Activated T-cell treated with anti-CD3 and anti-CD28 coated beads, Interleukin-2, amount 50 U/mL, for 24 hours (primary cell): ENCODE data around the gene TEX14.
"Not testable (repeated sequence)": the region's sequence is repeated elsewhere in the genome, so short reads cannot be mapped to it uniquely, and the experiment has no call there.

Experiments
- DNase-seq: peaks from one replicate; pipeline ENCODE4 v3.0.0-alpha.2; 2020
- H3K27ac Mint-ChIP-seq: 2 replicates; pipeline ENCODE4 v1.8.0; 2020; ENCODE audit warnings: mild to moderate bottlenecking, mixed read lengths
- H3K27me3 Mint-ChIP-seq: 2 replicates; pipeline ENCODE4 v1.8.0; 2020; ENCODE audit warnings: mixed read lengths
- H3K36me3 Mint-ChIP-seq: 2 replicates; pipeline ENCODE4 v1.8.0; 2020; ENCODE audit warnings: low read depth, mixed read lengths
- H3K4me1 Mint-ChIP-seq: 2 replicates; pipeline ENCODE4 v1.8.0; 2020; ENCODE audit warnings: low read depth, mixed read lengths
- H3K4me3 Mint-ChIP-seq: 2 replicates; pipeline ENCODE4 v1.8.0; 2020; ENCODE audit warnings: mild to moderate bottlenecking, moderate library complexity, mixed read lengths
- H3K9me3 Mint-ChIP-seq: 2 replicates; pipeline ENCODE4 v1.8.0; 2020; ENCODE audit warnings: mixed read lengths

Gene TEX14

GRCh38 chr17:58702708-58703107, 10.9 kb upstream of the TEX14 start:
- Mint-ChIP-seq H3K9me3 (no peaks in the 10 kb centered on the region), H3K27ac (peak overlapping the region; percentile 86), H3K4me3 (no peak overlapping the region), H3K4me1 (peaks cover 35% of the 10 kb centered on the region), H3K36me3 (peaks cover 61% of the 10 kb centered on the region), H3K27me3 (no peaks in the 10 kb centered on the region)
- DNase-seq, result no peak

- no peak for DNase-seq
- Mint-ChIP-seq H3K27ac (peak overlapping the region; percentile 86), H3K36me3 (peaks cover 60% of the 10 kb centered on the region), H3K27me3 (no peaks in the 10 kb centered on the region), H3K4me3 (no peak overlapping the region), H3K4me1 (peaks cover 35% of the 10 kb centered on the region), H3K9me3 (no peaks in the 10 kb centered on the region)
These were observed 10.2 kb upstream of the TEX14 start for GRCh38 chr17:58702045-58702476.

DNA sequence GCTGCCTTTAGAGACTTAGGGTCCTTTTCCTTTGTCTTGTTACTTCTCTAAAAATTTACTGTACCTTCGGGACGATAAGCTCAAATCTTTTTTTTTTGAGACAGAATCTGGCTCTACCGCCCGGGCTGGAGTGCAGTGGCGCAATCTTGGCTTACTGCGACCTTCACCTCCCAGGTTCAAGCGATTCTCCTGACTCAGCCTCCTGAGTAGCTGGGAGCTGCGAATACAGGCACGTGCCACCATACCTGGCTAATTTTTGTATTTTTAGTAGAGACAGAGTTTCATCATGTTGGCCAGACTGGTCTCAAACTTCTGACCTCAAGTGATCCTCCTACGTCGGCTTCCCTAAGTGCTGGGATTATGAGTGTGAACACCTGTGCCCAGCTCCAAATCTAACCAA, 7.9 kb upstream of the TEX14 start:
- H3K4me1 Mint-ChIP-seq, result peaks cover 31% of the 10 kb centered on the region
- no peaks in the 10 kb centered on the region for H3K9me3 Mint-ChIP-seq
- no peak for DNase-seq
- H3K4me3 Mint-ChIP-seq, result no peak overlapping the region
- no peak overlapping the region for H3K27ac Mint-ChIP-seq
- H3K36me3 Mint-ChIP-seq, result peaks cover 64% of the 10 kb centered on the region
- H3K27me3 Mint-ChIP-seq, result no peaks in the 10 kb centered on the region

GRCh38 chr17:58694826-58695225, 3.0 kb upstream of the TEX14 start:
- DNase-seq, result no peak
- Mint-ChIP-seq H3K36me3 (peaks cover 54% of the 10 kb centered on the region), H3K27ac (no peak overlapping the region), H3K4me3 (peak overlapping the region; percentile 59), H3K9me3 (no peaks in the 10 kb centered on the region), H3K27me3 (no peaks in the 10 kb centered on the region), H3K4me1 (peaks cover 31% of the 10 kb centered on the region)

DNA sequence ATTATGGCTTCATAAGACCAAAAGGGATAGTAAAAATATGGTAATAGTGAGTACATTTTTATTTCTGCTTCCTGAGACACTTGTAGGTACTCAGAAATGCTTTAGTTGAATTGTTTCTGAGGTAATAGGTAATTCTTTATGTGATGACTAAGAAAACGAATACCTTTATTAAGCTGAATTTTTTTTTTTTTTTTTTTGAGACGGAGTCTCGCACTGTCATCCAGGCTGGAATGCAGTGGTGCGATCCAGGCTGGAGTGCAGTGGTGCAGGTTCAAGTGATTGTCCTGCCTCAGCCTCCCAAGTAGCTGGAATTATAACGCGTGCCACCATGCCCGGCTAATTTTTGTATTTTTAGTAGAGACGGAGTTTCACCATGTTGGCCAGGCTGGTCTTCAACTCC, 2.5 kb upstream of the TEX14 start:
- Mint-ChIP-seq H3K27ac (no peak overlapping the region), H3K27me3 (no peaks in the 10 kb centered on the region), H3K4me1 (peaks cover 31% of the 10 kb centered on the region), H3K9me3 (no peaks in the 10 kb centered on the region), H3K36me3 (peaks cover 49% of the 10 kb centered on the region), H3K4me3 (peak overlapping the region; percentile 96)
- DNase-seq, result no peak

GRCh38 chr17:58693751-58694150, 1.9 kb upstream of the TEX14 start:
- Mint-ChIP-seq H3K27ac (peak overlapping the region; percentile 97), H3K36me3 (peaks cover 46% of the 10 kb centered on the region), H3K4me3 (peak overlapping the region; percentile 96), H3K9me3 (no peaks in the 10 kb centered on the region), H3K27me3 (no peaks in the 10 kb centered on the region), H3K4me1 (peaks cover 31% of the 10 kb centered on the region)
- no peak for DNase-seq

GRCh38 chr17:58693208-58693607, 1.4 kb upstream of the TEX14 start:
- Mint-ChIP-seq H3K36me3 (peaks cover 46% of the 10 kb centered on the region), H3K9me3 (no peaks in the 10 kb centered on the region), H3K4me1 (peaks cover 31% of the 10 kb centered on the region), H3K27me3 (no peaks in the 10 kb centered on the region), H3K27ac (peak overlapping the region; percentile 97), H3K4me3 (peak overlapping the region; percentile 96)
- DNase-seq, result no peak

GRCh38 chr17:58692239-58693055, 602 bp upstream of the TEX14 start, which contains the start of gene RAD51C:
TSS of gene RAD51C (plus strand) at chr17:58692602. CDS start at chr17:58692644, 42 bp downstream.
- Mint-ChIP-seq H3K4me1 (peaks cover 31% of the 10 kb centered on the region), H3K36me3 (peaks cover 45% of the 10 kb centered on the region), H3K27ac (peak within 1 kb of the TSS; percentile 97), H3K27me3 (no peaks in the 10 kb centered on the region), H3K4me3 (peak within 1 kb of the TSS; percentile 96), H3K9me3 (no peaks in the 10 kb centered on the region)
- peak; percentile 94 for DNase-seq

DNA sequence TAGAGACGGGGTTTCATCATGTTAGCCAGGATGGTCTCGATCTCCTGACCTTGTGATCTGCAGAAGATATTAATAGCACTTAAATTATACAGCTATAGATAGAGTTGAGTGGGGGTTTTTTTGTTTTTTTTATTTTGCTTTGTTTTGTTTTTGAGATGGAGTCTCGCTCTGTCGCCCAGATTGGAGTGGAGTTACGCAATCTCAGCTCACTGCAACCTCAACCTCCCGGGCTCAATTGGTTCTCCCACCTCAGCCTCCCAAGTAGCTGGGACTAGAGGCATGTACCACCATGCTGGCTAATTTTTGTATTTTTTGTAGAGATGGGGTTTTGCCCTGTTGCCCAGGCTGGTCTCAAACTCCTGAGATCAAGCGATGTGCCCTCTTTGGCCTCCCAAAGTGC, 1.8 kb downstream of the TEX14 start:
- H3K27me3 Mint-ChIP-seq, result not testable (repeated sequence)

GRCh38 chr17:58688521-58688920, 3.3 kb downstream of the TEX14 start:
- no peak overlapping the region for H3K4me3 Mint-ChIP-seq
- DNase-seq, result no peak
- no peaks in the 10 kb centered on the region for H3K27me3 Mint-ChIP-seq
- H3K9me3 Mint-ChIP-seq, result no peaks in the 10 kb centered on the region
- no peak overlapping the region for H3K27ac Mint-ChIP-seq
- peaks cover 11% of the 10 kb centered on the region for H3K36me3 Mint-ChIP-seq
- peaks cover 15% of the 10 kb centered on the region for H3K4me1 Mint-ChIP-seq

More for the DNA sequence above, 1.8 kb downstream of the TEX14 start:
- Mint-ChIP-seq H3K36me3 (peaks cover 23% of the 10 kb centered on the region), H3K4me1 (peaks cover 27% of the 10 kb centered on the region)
- not testable (repeated sequence) for H3K9me3 Mint-ChIP-seq, DNase-seq, H3K27ac Mint-ChIP-seq, H3K4me3 Mint-ChIP-seq

DNA sequence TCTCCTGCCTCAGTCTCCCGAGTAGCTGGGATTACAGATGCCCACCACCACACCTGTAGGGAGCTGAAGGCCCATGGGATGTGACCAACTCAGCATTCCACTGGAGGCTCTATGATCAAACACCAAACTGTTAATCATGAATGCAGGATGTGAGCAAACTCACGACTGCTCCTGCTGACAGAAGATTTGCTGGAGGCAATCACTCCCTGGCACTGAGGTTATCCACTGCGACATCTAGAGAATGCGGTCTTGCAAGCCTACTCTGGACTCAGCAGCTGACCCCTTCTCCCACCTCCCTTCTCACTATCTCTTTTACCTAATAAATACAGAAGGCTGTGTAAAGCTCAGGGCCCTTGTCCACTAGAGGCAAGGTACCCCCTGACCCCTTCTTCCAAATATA, 4.9 kb downstream of the TEX14 start:
- no peak overlapping the region for H3K27ac Mint-ChIP-seq
- no peak for DNase-seq
- no peaks in the 10 kb centered on the region for H3K36me3 Mint-ChIP-seq
- peaks cover under 1% of the 10 kb centered on the region for H3K4me1 Mint-ChIP-seq
- H3K9me3 Mint-ChIP-seq, result no peaks in the 10 kb centered on the region
- no peak overlapping the region for H3K4me3 Mint-ChIP-seq
- no peaks in the 10 kb centered on the region for H3K27me3 Mint-ChIP-seq

DNA sequence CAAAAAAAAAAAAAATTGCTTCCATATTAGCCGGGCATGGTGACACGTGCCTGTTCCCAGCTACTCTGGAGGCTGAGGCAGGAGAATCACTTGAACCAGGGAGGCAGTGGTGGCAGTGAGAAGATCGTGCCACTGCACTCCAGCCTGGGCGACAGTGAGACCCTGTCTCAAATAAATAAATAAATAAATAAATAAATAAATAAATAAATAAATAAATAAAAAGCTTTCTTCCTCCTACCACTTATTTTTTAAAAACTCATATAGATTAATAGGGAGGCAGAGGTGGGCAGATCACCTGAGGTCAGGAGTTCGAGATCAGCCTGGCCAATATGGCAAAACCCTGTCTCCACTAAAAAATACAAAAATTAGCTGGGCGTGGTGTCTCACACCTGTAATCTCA, 7.4 kb downstream of the TEX14 start:
- H3K9me3 Mint-ChIP-seq, H3K4me3 Mint-ChIP-seq, H3K36me3 Mint-ChIP-seq, H3K4me1 Mint-ChIP-seq, DNase-seq, H3K27me3 Mint-ChIP-seq, H3K27ac Mint-ChIP-seq: not testable (repeated sequence)

- Mint-ChIP-seq H3K4me3 (no peak overlapping the region), H3K9me3 (no peaks in the 10 kb centered on the region), H3K36me3 (no peaks in the 10 kb centered on the region), H3K27me3 (no peaks in the 10 kb centered on the region), H3K4me1 (no peaks in the 10 kb centered on the region), H3K27ac (no peak overlapping the region)
- no peak for DNase-seq
These were observed 7.8 kb downstream of the TEX14 start for GRCh38 chr17:58684003-58684402.

DNA sequence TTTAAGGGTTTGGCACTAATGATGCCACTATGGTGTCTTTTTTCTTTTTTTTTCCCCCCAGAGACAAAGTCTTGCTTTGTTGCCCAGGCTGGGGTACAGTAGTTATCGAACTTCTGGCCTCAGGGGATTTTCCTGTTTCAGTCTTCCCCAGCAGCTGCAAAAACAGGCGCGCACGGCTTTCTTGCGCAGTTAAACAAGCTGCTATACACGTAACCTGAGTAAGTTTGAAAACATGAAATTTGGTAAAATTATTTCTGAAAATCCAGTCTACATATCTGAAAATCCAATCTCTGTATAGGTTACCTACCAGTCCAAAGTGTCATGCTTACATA, 11.8 kb downstream of the TEX14 start:
- no peak overlapping the region for H3K27ac Mint-ChIP-seq
- H3K36me3 Mint-ChIP-seq, result no peaks in the 10 kb centered on the region
- H3K4me1 Mint-ChIP-seq, result no peaks in the 10 kb centered on the region
- no peaks in the 10 kb centered on the region for H3K9me3 Mint-ChIP-seq
- no peak overlapping the region for H3K4me3 Mint-ChIP-seq
- H3K27me3 Mint-ChIP-seq, result peaks cover 6% of the 10 kb centered on the region
- no peak for DNase-seq

GRCh38 chr17:58679263-58680037, 12.4 kb downstream of the TEX14 start:
- no peak overlapping the region for H3K4me3 Mint-ChIP-seq
- DNase-seq, result no peak
- no peaks in the 10 kb centered on the region for H3K36me3 Mint-ChIP-seq
- no peaks in the 10 kb centered on the region for H3K9me3 Mint-ChIP-seq
- peaks cover 6% of the 10 kb centered on the region for H3K27me3 Mint-ChIP-seq
- H3K4me1 Mint-ChIP-seq, result no peaks in the 10 kb centered on the region
- H3K27ac Mint-ChIP-seq, result no peak overlapping the region
